ENCODE measurements around the gene UNC13B. TPM values are rescaled to one million over a fixed set of nuclear protein-coding genes. Genes with fewer than 3 reads are reported as not detected.

Gene UNC13B
- total and polyA plus RNA-seq, 2 donors (not counting 3 experiments of a cell fraction or from before 2014, with no cell fraction given): 30.1 to 46.2 TPM

GRCh38 chr9:35168963-35169362, 7.2 kb downstream of the UNC13B start:
- Histone ChIP-seq H3K27ac (ENCODE audit: insufficient read depth, low read depth, low read length) (no peak overlapping the region), H2AFZ (ENCODE audit: low read depth, low read length) (no peak overlapping the region), H3K9me1 (replicated peaks; ENCODE audit: control insufficient read depth, extremely low read depth, insufficient read depth, low read length) (peaks cover 2% of the 10 kb centered on the region), H3K4me1 (ENCODE audit: control insufficient read depth, extremely low read depth, insufficient read depth, low read length) (peaks cover 27% of the 10 kb centered on the region), H3K4me3 (replicated peaks in 1 of 3; ENCODE audit: insufficient read depth in 1 of 3, low read depth in 1 of 3, low read length in 3 of 3) (no peak overlapping the region), H3K27me3 (ENCODE audit: control insufficient read depth in 2 of 2, insufficient read depth in 2 of 2, low read length in 2 of 2) (no peaks in the 10 kb centered on the region), H3K9me3 (replicated peaks; ENCODE audit: control insufficient read depth, insufficient read depth, low read length) (no peaks in the 10 kb centered on the region), H3K36me3 (ENCODE audit: control insufficient read depth in 2 of 2, extremely low read depth in 1 of 2, insufficient read depth in 2 of 2, low read length in 2 of 2) (no peaks in the 10 kb centered on the region), H3K4me2 (ENCODE audit: insufficient read depth, low read length) (no peak overlapping the region), H3K79me2 (ENCODE audit: control insufficient read depth, insufficient read depth, low read length) (peaks cover 46% of the 10 kb centered on the region), H4K20me1 (replicated peaks; ENCODE audit: control insufficient read depth, extremely low read depth, insufficient read depth, low read length) (no peaks in the 10 kb centered on the region), H3K9ac (replicated peaks; ENCODE audit: extremely low read depth, insufficient read depth, low read length) (no peak overlapping the region)
- dilution Hi-C loops (cut with MboI; ENCODE audit: extremely low pct_ligation_motif_present, low sequenced_read_pairs): no loop called here
- DNase-seq (ENCODE audit: low read depth, low spot score) (no peak), FAIRE-seq (no peak)
- ChIA-PET POLR2A (no interaction called here), CTCF (interaction anchor here (1.0 kb wide), 1 partner anchor 90 kb away, joined by 3 read pairs; no protein-coding TSS in a partner anchor)
- intact Hi-C loops (cut with micrococcal nuclease): loop anchor here (10.0 kb wide), 1 partner anchor 166 kb away; no protein-coding TSS in a partner anchor
- no TSS peak for BruUV-seq (replicated peaks)
- TF ChIP-seq FOS (IDR thresholded peaks at IDR 0.05; ENCODE audit: borderline replicate concordance, insufficient read depth, low read length) (no peak), GATA2 (IDR thresholded peaks at IDR 0.05; ENCODE audit: insufficient read depth, insufficient read length, low read depth, low read length) (no peak), POLR2AphosphoS5 (IDR thresholded peaks at IDR 0.05; ENCODE audit: insufficient read depth, low read depth, low read length) (no peak), CTCF (IDR thresholded peaks at IDR 0.05; ENCODE audit: extremely low read depth in 1 of 2, insufficient read depth in 1 of 2, low read depth in 1 of 2, low read length in 2 of 2) (no peak), JUN (IDR thresholded peaks at IDR 0.05; ENCODE audit: borderline replicate concordance, insufficient read depth, insufficient read length, low read depth) (no peak), POLR2A (IDR thresholded peaks at IDR 0.05; ENCODE audit: low read depth, low read length) (no peak), EZH2 (IDR thresholded peaks at IDR 0.05; ENCODE audit: borderline replicate concordance, low read depth, low read length, severe bottlenecking) (no peak), MAX (IDR thresholded peaks at IDR 0.05; ENCODE audit: insufficient read depth, insufficient read length) (no peak), MYC (IDR thresholded peaks at IDR 0.05; ENCODE audit: low read depth, low read length) (no peak)

Measured in endothelial cell of umbilical vein (primary cell).